HG03342 (cell line): ENCODE results near the gene NLGN3.
"Not testable (repeated sequence)": the region's sequence is repeated elsewhere in the genome, so short reads cannot be mapped to it uniquely, and the experiment has no call there.

ENCODE experiments used
- ATAC-seq: cut with Tn5 transposase; IDR thresholded peaks from one replicate; pipeline ENCODE4 v1.9.1; 2021; ENCODE audit warnings: mild to moderate bottlenecking, moderate library complexity; ENCODE audit not compliant: unreplicated experiment

The NLGN3 gene

DNA sequence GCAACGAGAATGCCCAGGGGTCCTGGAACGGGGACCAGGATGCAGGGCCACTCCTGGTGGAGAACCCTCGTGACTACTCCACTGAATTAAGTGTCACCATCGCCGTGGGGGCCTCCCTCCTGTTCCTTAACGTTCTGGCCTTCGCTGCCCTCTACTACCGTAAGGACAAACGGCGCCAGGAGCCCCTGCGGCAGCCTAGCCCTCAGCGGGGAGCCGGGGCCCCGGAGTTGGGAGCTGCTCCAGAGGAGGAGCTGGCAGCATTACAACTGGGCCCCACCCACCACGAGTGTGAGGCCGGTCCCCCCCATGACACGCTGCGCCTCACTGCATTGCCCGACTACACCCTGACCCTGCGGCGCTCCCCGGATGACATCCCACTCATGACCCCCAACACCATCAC, 24.9 kb downstream of the NLGN3 start:
- no peak for ATAC-seq

DNA sequence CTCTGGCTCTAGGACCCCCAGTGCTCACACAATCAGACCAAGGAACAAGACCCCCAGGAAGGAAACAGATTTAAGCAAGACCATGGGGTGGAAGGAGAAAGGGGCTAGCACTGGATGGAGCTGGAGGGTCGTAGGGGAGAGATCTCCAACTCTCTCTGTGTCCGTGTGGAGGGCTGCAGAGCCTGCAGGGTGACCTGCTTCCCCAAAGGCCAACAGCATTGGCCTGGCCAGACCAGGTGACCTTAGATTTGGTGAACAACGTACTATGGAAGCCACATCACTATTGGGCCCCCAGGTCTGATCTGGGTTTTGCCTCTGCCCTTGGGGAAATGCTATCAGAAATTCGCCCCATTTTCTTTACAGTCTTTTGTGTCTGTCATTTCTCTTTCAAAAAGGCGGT, 26.0 kb downstream of the NLGN3 start:
- ATAC-seq = no peak

DNA sequence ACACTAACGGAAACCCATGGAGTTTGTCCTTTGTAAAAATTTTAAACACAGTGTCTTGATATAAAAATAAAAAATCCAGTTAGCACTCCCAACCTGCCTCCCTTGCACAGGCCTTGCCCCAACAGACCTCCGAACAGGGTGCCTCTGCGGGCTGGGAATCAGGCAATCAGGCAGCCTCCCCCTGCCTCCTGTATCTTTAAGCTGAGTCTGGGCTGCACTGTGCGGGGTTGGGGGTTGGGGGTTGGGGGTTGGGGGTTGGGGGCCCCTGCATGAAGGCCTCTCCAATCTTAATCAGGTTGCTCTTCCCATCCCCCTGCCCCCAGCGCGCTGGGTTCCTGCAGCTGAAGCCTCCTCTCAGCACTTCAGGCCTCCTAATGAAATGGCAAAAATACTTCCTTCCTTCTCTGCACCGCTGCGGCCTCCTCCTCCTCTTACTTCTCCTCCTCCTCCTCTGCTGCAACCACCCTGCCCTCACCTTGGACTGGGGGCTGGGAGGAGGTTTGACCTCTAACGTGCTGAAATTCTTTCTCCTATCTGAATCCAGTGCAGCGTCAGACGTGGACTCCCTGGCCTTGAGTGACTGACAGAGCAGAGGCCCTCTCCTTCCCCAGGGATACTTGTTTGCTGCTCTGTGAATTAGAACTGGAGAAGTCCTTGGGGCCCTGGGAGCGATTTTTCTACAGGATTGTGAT, 26.6 kb downstream of the NLGN3 start:
- no peak for ATAC-seq

DNA sequence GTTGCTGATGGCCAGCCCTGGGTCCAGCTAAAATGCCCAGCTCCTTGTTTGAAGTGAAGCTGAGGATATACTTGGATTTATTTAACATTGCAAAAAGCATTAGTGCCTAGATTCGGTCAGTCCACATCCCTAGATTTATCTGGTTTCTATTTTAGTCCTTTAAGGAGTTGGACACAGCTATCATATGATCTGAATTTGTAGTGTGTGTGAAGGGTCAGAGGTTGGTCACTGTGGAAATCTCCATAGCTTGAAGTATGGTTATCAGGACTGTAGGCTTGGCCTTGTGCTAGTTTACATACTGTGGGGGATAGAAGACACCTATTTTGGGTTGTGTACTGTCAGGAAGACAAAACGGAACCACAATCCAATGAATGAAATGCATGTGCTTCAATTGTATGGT, 28.8 kb downstream of the NLGN3 start:
- no peak for ATAC-seq

DNA sequence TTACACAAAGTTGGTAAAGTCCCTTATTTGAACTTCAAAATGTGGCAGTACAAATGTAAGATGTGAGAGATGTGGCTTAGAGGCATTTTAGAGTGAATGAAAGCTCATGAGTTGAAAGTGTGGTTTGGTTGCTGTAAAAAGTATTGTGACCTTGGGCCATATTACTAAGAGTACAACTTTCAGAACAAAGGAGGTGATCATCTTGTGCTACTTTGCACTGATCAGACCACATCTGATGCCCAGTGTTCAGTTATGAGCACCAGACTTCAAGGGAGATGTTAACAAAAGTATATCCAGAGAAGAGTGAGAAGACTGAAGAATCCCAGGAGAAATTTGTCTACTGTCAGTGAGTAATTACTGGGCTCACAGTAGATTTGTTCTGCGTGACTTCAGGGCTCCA, 30.2 kb downstream of the NLGN3 start:
- ATAC-seq = no peak

DNA sequence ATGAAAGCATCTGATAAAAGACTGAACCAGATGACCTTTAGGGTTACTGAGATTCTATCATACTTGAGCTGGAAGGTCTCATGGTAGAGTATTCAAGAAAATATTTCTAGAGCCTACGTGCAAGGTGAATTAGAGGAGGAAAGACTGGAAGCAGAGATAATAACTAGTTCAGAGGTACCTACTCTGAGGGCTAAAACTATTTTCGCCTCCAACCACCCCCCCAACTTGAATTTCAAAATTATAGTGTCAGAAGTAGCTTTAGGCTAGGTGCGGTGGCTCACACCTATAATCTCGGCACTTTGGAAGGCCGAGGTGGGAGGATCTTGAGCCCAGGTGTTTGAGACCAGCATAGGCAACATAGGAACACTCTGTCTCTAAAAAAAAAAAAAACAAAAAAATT, 30.9 kb downstream of the NLGN3 start:
- no peak for ATAC-seq

DNA sequence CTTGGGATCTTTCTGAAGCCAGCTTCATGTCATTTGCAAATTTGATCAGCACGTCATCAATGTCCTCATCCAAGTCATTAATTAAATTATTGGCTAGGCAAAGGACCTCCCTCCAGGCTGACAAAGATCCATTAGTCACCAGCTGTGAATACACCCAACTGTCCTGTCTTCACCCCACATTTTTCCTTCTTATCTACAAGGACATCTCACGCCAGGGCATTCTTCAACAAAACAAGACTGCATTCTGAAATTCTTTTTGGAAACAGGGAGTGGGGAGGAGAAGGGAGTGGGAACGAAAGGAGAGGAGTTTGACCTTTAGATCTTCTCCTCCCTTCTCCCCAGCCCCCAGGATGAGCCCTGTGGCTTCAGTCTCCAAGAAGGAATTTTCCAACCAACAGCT, 32.7 kb downstream of the NLGN3 start:
- no peak for ATAC-seq

DNA sequence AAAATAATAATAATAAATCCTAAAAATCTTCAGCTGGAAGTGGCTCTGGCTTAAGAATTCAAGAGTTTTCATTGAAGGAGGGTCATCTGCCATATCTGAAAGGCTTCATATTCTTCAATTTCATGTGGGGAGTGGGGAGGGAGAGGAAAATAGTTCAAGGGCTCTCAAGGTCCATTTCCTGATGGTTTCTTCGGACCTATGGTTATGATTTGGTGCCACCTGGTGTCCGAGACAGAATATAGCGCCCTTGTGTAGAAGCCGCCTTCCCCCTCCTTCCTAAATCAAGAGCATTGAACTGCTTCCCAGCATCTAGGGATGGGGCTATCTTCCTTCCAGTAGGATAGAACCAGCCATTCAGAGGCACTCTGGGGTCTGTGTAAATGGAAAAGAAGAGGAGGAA, 34.3 kb downstream of the NLGN3 start:
- no peak for ATAC-seq

DNA sequence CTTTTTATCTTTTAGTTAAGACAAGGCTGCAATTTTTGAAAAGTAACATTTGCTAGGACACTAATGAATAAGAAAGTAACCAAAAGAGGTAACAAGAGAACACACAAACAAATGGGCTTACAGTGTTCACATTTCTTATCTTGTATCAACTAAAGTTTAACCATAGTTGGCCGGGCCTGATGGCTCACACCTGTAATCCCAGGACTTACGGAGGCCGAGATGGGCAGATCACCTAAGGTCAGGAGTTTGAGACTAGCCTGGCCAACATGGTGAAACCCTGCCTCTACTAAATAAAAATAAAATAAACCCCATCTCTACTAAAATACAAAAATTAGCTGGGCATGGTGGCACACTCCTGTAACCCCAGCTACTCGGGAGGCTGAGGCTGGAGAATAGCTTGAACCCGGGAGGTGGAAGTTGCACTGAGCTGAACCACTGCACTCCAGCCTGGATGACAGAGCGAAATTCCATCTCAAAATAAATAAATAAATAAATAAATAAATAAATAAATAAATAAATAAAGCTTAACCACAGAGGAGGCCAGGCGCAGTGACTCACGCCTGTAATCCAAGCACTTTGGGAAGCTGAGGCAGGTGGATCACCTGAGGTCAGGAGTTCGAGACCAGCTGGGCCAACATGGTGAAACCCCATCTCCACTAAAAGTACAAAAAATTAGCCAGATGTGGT, 36.1 kb downstream of the NLGN3 start:
- ATAC-seq = not testable (repeated sequence)

DNA sequence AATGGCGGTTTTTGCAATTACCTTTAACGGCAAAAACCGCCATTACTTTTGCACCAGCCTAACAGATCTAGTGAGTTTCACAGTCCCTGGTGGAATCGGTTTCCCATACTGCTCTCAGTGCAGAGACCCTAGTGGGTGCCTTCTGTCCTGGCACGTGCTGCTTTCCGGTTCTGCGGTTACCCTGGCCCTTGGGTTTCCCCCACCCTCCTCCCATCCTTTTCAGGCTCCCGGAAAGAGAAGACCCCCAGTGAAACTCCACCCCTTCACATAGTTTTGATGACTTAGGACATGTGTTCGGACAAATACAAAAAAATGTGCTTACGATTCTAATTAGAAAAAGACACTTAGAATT, 36.9 kb downstream of the NLGN3 start:
- peak; percentile 26 for ATAC-seq

DNA sequence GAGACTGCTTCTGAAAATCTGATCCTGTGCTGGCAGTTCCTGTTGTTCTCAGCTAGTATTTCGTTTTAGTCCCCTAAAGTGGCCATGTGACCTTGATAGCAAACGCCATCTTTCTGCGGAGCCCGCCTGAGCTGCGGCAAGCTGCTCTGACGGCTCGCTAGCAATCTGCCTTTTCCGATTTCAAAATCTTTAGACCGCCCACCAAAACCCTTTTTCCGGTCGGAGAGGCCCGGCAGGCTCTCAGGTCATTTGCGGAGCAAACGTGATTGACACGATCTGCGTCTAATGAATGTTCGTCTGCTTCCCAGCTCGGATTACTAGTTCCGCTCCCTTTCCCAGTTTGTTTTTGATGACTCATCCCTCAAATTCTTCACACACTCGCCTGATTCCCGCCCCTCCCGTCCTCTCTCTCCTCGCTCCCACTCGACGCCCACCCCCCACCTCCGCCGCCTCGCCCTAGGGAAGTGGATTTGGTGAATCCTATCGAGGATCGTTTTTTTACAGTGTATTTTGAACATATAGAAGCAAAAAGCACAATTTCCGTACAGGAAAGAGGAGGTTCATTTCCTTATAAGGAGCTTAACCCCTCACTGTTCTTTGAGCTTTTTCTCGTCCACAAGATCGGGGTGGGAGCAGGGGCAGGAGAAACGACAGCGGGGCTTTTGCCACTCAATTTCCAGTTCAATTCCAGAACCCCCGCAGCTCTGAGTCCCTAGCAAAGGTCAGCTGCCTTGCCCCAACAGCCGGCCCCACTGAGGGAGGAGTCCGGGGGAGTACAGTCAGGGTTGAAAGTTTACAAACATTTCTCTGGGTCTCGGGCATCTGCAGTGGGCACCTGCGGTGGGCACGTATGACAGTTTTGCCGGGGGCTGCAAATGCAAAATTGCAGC, 37.5 kb downstream of the NLGN3 start:
- ATAC-seq = peak; percentile 82

DNA sequence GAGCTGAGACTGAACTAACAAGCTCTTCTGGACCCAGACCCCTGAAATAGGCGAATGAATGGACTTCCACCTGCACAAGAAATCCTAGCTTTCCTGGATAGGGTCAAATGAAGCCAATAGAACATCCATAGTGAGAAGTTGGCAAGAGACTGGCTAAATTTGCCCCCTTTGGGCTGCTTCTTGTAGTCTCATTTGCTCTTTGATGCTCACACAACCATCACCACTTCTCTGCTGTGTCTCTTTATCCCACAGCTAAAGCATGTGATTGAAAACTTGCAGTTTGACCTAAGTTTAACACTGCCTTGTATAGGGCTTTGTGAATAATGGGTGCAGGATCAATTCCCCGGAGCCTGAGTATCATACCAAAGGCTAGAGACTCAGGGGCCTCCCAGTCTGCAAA, 38.2 kb downstream of the NLGN3 start:
- no peak for ATAC-seq

DNA sequence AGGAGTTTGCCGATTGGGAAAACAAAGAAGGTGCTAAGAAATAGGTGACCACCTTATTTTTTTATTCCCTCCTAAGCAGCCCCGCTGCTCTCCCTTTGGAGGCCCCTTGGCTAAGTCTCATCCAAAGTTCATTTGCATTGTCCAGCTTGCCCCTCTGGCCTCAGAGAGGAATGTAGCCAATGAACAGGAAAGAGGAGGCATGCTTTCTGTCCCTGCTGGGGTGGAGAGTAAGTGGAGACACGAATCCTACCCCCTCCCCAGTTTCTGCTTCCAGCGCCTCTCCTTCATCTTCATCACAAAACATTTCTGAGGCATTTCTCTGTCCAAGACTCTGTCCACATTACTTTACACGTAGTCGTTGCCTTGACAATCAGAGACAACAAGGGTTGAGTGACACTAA, 38.7 kb downstream of the NLGN3 start:
- ATAC-seq = no peak

DNA sequence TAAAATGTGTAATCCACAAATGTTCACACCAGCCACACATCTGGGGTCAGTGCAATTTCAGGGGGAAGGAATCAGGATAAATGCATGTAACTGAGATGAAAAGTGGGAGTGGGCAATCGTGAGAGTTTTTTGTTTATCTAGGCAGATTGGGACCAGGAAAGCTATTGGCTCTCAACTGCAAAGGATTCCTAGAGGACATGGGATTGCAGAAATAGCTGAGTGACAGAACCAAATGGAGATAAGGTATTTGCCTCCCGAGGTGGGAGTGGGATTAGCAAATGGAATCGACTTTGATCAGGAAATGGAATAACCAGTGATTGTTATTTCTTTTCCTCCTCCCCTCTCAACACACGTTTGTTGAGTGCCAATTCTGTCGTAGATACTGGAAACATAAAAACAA, 39.5 kb downstream of the NLGN3 start:
- ATAC-seq = no peak

DNA sequence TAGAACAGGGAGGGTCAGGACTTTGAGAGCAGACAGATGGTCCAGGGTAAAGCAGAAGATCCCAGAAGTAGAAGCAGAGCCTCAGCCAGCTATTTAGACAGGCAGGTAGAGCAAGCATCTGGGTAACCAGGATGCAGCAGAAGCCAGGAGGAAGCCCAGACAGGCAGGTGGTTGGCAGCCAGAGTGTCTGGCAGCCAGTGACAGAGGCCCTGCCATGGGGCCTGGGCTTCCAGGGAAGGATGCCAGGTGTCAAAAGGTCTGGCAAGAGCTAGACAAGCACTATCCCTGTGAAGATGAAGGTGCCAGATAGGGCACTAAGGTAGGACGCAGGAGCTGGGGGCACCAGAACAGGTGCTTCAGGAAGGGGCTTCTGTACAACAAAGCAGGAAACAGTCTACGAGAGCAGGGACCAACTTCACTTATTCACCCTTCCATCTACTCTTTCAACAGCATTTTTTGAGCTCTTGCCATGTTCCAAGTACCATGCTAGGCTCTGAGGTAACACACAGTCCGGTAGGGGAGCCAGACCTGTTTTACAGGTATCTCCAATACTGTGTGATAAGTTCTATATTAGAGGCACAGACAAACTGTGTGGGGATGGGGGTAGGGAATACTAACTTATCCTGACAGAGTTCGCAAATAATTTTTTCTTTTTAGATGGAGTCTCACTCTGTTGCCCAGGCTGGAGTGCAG, 40.3 kb downstream of the NLGN3 start:
- ATAC-seq = no peak

DNA sequence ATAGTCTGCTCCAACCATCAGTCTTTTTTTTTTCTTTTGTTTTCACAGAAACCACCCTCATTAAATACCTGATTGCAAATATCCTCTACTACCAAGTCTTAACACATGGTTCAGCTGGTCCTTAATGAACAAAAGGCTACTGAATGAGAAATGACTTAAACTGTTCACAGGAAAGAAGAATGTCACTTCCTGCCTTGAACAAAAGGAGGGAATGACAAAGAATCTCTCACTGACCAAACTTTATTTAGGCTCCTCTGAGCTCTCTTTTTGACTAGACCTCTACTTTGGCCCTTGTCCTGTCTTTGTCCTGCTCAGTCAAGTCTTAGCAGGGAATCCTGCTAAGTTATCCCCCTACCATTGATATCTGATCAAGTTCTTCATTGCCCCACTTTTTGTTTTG, 46.6 kb downstream of the NLGN3 start:
- no peak for ATAC-seq

DNA sequence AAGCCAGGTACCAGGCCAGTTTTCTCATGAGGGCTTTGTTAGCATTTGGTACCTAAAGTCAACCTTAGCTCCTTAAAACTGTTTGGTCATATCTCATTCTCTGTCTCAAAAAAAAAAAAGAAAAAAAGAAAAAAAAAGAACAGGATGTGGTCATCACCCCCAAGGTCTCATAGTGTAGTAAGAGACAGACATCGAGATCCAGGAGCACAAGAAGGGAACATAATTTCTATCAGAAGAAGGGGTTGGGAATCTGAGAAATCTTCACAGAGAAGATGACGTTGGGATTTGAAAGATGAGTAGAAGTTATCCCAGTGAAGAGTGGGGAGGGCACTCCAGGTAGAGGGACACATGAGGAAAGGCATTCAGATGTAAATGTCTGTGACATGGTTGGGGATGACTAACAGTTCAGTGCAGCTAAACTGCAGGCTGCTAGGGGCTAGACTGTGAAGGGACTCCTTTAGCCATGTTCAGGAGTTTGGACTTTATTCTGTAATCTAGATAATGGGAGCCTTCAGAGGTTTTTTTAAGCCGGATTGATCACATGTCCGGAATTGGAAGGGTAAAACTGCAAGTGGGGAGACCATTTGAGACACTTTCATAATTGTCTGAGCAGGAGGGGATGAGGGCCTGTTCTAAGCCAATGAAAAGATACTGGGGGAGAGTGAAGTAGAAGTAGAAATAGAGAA, 51.5 kb downstream of the NLGN3 start:
- no peak for ATAC-seq

DNA sequence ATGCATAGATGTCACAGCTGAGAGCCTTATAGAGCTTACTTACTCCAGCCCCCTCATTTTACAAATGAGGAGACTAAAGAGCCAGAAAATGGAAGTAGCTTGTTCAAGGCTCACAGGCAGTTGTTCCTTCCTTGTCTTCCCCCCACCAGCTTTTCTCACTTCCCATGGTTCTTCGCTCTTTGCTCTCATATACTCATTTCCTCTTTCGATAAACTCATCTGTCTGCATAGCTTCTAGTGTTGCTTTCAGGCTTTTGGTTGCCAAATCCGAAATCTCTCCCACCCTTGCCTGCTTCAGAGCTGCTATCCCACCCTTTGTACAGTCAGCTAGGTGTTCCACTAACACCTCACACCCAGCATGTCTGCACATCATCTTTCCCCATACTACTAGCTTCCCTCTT, 53.4 kb downstream of the NLGN3 start:
- ATAC-seq = peak; percentile 66

DNA sequence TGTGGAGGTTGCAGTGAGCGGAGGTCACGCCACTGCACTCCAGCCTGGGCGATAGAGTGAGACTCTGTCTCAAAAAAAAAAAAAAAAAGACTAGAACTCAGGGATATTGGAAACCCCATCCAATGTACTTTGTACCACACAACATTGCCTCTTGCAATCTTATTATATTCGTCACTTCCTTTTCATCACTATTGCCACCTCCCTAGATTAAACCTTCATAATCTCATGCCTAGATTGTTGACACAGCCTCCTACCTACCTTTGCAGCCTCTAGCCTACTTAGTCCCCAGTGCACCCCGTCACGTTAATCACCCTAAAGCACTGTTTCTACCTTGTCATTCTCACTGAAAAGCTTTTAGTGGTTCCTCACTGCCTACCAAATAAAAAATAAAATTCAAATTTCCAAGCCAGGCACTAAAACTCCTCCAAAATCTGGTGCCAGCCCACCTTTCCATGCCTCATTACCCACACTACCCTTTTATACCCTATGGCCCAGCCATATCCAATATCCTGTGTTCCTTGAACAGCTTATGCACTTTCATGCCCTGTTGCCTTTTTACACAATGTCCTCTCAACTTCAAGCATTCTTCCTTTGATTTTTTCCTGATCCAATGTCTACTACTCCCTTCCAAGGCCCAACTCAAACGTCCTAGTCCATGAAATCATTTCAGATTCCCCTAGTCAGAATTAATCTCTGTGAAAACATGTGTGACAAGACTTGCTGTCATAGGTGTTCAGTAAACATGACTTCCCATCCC, 54.8 kb downstream of the NLGN3 start:
- ATAC-seq = no peak

DNA sequence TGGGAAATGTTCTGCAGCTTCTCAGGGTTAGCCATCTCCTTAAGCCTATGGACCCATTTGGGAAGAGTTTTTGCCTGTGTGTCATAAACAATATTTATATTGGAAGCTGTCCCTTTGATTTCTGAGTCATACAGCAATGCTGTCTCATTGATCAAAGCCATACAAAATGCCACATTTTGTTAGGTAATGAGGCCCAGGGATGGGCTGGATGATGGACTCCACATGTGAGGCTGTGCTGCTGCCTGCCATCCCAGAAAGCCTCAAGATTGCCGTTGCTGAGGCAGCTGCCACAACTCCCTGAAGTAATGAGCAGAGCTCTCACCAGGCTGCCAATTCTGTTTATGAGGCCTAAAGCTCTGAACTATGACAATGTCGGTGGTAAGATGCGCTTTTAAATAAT, 66.2 kb downstream of the NLGN3 start:
- ATAC-seq = no peak
